ENCODE measurements around the gene CDC42SE1. TPM values are rescaled to one million over a fixed set of nuclear protein-coding genes. Genes with fewer than 3 reads are reported as not detected.

Gene CDC42SE1
- total and polyA plus RNA-seq, 9 of the 15 experiments (the other 6 are each of a cell fraction or from before 2014, with no cell fraction given): 78.1 to 189 (median 114) TPM

DNA sequence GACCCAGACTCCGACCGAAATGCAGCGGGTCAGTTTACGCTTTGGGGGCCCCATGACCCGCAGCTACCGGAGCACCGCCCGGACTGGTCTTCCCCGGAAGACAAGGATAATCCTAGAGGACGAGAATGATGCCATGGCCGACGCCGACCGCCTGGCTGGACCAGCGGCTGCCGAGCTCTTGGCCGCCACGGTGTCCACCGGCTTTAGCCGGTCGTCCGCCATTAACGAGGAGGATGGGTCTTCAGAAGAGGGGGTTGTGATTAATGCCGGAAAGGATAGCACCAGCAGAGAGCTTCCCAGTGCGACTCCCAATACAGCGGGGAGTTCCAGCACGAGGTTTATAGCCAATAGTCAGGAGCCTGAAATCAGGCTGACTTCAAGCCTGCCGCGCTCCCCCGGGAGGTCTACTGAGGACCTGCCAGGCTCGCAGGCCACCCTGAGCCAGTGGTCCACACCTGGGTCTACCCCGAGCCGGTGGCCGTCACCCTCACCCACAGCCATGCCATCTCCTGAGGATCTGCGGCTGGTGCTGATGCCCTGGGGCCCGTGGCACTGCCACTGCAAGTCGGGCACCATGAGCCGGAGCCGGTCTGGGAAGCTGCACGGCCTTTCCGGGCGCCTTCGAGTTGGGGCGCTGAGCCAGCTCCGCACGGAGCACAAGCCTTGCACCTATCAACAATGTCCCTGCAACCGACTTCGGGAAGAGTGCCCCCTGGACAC lies 11.3 kb downstream of the CDC42SE1 start (continued):
- TF ChIP-seq YY1 (IDR thresholded peaks at IDR 0.05; ENCODE audit: borderline replicate concordance in 1 of 3, control insufficient read depth in 1 of 3, extremely low read depth in 1 of 3, insufficient read depth in 3 of 3, insufficient read length in 1 of 3, insufficient replicate concordance in 2 of 3, low read depth in 1 of 3, low read length in 2 of 3) (peak in 1 of 3 experiments; percentile 46), CCNT2 (IDR thresholded peaks at IDR 0.05; ENCODE audit: borderline replicate concordance, extremely low read depth, insufficient read length, low read depth, low read length) (peak; percentile 33), ZNF785 (CRISPR knock-in tag; IDR thresholded peaks at IDR 0.05) (no peak), ZNF146 (CRISPR knock-in tag; IDR thresholded peaks at IDR 0.05; ENCODE audit: unreplicated experiment) (no peak), STAG1 (CRISPR knock-in tag; IDR thresholded peaks at IDR 0.05; ENCODE audit: borderline replicate concordance) (peak; percentile 7; the same call in 1 of the 2 replicates), ZNF212 (CRISPR knock-in tag; IDR thresholded peaks at IDR 0.05) (no peak), CHCHD3 (CRISPR knock-in tag; IDR thresholded peaks at IDR 0.05) (no peak), POLR2A (conservative IDR thresholded peaks at IDR 0.05) (peak; percentile 17; the same call in 1 of the 2 replicates), PRMT5 (CRISPR knock-in tag; IDR thresholded peaks at IDR 0.05) (no peak), ESRRB (CRISPR knock-in tag; IDR thresholded peaks at IDR 0.05; ENCODE audit: borderline replicate concordance) (no peak), CREB1 (IDR thresholded peaks at IDR 0.05) (no peak), CREB1 (CRISPR knock-in tag; IDR thresholded peaks at IDR 0.05) (no peak), TFE3 (CRISPR knock-in tag; IDR thresholded peaks at IDR 0.05) (no peak), ZNF12 (CRISPR knock-in tag; IDR thresholded peaks at IDR 0.05) (no peak; the same call in 1 of the 2 replicates), JUND (IDR thresholded peaks at IDR 0.05; ENCODE audit: borderline replicate concordance, low read depth, low read length) (no peak), JUND (tag; IDR thresholded peaks at IDR 0.05; ENCODE audit: borderline replicate concordance, low read depth, low read length) (no peak), ZFX (CRISPR knock-in tag; IDR thresholded peaks at IDR 0.05) (peak; percentile 62), MAX (CRISPR knock-in tag; IDR thresholded peaks at IDR 0.05) (peak; percentile 44), COPS2 (conservative IDR thresholded peaks at IDR 0.05) (no peak)
- TF ChIP-seq, protein P1, sequence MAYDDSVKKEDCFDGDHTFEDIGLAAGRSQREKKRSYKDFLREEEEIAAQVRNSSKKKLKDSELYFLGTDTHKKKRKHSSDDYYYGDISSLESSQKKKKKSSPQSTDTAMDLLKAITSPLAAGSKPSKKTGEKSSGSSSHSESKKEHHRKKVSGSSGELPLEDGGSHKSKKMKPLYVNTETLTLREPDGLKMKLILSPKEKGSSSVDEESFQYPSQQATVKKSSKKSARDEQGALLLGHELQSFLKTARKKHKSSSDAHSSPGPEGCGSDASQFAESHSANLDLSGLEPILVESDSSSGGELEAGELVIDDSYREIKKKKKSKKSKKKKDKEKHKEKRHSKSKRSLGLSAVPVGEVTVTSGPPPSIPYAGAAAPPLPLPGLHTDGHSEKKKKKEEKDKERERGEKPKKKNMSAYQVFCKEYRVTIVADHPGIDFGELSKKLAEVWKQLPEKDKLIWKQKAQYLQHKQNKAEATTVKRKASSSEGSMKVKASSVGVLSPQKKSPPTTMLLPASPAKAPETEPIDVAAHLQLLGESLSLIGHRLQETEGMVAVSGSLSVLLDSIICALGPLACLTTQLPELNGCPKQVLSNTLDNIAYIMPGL (CRISPR knock-in tag; IDR thresholded peaks at IDR 0.05): no peak
- TF ChIP-seq, protein P2, sequence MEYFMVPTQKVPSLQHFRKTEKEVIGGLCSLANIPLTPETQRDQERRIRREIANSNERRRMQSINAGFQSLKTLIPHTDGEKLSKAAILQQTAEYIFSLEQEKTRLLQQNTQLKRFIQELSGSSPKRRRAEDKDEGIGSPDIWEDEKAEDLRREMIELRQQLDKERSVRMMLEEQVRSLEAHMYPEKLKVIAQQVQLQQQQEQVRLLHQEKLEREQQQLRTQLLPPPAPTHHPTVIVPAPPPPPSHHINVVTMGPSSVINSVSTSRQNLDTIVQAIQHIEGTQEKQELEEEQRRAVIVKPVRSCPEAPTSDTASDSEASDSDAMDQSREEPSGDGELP (CRISPR knock-in tag; IDR thresholded peaks at IDR 0.05; ENCODE audit: borderline replicate concordance): no peak; the same call in 1 of the 2 replicates
- TF ChIP-seq, protein P3, sequence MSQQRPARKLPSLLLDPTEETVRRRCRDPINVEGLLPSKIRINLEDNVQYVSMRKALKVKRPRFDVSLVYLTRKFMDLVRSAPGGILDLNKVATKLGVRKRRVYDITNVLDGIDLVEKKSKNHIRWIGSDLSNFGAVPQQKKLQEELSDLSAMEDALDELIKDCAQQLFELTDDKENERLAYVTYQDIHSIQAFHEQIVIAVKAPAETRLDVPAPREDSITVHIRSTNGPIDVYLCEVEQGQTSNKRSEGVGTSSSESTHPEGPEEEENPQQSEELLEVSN (IDR thresholded peaks at IDR 0.05; ENCODE audit: borderline replicate concordance in 1 of 2, extremely low read depth in 1 of 2, insufficient read depth in 1 of 2, insufficient read length in 1 of 2, low read depth in 1 of 2, low read length in 1 of 2, poor library complexity in 1 of 2, severe bottlenecking in 1 of 2): peak; percentile 47 to 62

Data from K562 (cell line).